A204.1 (cell line): ENCODE results near the gene CHRNA3.
"Not testable (repeated sequence)": the region's sequence is repeated elsewhere in the genome, so short reads cannot be mapped to it uniquely, and the experiment has no call there.

Source experiments
- FAIRE-seq: peaks from 2 replicates; lab custom pipeline; 2012; peaks lifted over from hg19 to GRCh38; lab: Jason Lieb, UNC

The CHRNA3 gene

DNA sequence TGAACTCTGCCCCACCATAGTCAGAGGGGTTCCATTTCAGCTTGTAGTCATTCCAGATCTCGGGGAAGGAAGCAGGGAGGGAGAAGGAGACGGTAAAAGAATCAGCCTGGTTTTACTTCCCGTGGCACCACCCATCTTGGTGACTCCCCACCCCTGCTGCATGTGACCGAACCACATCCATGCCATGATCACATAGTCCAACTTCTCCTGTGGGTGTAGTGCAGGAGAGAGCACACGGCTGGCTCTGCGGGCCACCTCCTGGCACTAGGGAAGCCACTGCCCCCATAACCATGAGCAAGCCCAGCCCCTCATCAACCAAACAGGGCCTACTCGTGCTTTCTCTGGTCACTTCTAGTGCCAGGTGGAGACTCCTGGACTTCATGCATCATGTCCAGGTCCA, 3.7 kb downstream of the CHRNA3 start:
- no peak for FAIRE-seq

DNA sequence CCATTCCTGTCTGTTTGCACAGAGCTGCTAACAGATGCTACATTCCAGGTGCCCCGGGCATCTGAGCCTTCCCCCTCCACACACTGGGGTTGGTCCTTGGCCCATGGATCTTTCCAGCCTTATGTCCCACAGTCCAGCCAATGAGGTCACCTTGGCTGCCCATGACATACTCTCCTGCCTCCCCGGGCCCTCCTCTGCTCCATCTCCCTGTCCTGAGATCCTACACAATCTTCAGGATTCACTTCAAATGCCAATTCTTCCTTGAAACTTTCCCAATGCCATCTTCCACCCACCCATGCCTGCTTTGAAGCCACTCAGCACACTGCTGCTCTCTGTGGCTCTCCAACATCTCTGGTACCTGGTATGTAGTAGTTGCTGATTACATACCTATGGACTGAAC, 4.3 kb downstream of the CHRNA3 start:
- no peak for FAIRE-seq

DNA sequence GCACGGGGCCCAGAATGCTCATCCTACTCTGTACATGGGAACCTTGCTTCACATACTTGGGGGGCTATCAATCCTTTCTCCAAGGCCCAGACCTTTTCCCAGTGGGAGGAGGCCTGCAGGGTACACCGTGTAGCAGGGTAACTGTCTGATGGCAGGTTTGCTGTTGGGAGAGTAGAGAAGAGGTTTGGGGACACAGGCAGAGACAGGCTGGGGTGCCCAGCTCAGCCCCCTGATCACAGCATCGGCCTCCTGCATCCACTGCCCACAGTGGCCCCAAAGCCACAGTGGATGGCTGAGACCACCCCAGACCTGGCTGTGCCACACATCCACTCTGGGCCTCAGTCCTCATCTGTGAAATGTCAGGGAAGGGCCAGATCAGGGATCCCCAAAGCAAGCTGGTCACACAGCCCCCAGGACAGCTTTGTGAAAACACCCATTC, 5.6 kb downstream of the CHRNA3 start:
- FAIRE-seq, result no peak

DNA sequence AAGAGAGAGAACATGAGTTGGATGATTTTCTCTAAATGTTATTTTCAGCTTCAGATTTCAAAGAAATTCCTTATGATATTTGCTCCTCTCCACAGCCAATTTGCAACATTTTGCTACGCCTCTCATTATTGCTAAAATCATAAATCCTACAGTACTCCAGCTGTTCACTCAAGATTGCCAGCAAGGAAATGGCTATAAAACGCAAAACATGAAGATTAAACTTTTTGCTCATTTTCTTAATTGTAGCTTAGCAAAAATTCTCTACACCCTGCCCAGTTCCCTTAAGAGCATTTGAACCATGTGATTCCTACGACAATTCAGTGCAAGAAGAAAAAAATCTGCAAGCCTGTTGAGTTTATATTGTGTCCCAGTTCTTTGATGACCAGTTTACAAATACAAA, 6.8 kb downstream of the CHRNA3 start:
- FAIRE-seq, result no peak

DNA sequence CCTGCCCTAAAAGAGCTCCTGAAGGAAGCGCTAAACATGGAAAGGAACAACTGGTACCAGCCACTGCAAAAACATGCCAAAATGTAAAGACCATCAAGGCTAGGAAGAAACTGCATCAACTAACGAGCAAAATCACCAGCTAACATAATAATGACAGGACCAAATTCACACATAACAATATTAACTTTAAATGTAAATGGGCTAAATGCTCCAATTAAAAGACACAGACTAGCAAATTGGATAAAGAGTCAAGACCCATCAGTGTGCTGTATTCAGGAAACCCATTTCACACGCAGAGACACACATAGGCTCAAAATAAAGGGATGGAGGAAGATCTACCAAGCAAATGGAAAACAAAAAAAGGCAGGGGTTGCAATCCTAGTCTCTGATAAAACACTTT, 11.2 kb downstream of the CHRNA3 start:
- FAIRE-seq, result not testable (repeated sequence)

DNA sequence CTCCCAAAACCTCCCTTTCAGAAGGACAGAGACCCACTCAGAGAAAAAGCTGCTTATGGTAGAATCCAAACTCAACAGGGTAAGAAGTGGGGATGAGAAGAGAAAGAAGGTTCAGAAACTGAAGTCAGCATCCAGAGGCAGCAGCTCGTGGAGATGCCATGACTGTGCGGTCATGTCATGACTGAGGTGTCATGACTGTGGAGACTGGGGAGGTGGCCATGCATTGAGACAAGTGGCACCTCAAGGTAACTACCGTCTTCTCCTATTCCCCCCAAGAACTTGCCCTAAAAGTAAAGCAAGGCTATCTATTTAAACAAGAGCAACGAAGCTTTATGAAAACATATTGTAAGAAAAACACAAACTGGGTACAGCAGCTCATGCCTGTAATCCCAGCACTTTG, 15.1 kb downstream of the CHRNA3 start:
- FAIRE-seq, result no peak

DNA sequence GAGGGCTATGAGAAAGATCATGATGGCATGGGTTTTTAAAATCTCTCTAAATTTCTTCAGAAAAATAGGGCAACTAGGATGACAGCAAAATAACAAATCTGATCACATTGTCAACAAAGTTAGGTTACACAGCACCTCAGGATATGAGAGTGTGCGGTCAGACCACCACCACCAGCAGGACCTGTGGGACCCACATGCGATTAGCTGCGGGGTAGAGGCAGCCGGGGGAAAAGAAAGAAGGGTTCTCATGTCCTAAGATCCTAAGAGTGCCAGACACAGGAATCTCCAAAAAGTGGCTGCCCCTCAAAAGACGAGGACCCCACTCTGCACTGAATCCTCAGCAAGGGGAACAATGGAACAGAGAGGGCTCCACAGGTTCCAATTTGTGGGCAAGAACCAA, 15.6 kb downstream of the CHRNA3 start:
- no peak for FAIRE-seq

DNA sequence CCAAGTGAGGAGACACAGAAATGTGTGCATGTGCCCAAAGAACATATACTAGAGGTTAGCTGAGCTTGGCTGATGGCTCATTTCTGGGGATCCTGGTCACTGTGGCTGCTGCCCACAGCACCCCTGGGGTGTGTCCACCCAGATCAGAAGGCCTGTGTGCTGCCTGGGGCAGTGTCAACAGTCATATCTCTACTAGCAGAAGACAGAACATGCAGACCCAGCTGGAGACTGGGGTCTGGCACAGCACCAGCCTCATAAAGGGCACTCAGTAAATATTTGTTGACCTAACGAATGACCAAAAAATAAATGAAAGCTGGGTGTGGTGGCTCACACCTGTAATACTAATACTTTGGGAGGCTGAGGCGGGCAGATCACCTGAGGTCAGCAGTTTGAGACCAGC, 16.4 kb downstream of the CHRNA3 start:
- no peak for FAIRE-seq

DNA sequence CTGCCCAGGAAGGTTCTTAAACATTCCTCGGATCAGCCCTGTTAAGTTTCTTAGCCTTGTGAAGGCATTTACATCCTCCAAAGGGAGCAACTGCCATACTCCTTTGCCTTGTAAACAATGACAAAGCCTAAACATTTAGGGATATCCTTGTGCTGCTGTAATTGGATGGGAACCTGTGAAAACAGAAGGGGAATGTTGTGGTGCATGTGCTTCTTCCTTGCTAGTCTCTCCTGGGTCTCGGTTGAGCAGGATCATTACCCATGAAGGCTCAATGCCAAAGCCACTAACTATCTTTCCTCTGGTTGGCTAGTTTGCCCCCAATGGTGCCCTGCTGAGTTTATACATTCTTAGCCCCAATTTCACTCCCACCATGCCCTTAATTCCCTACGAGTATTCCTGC, 17.3 kb downstream of the CHRNA3 start:
- FAIRE-seq, result no peak

DNA sequence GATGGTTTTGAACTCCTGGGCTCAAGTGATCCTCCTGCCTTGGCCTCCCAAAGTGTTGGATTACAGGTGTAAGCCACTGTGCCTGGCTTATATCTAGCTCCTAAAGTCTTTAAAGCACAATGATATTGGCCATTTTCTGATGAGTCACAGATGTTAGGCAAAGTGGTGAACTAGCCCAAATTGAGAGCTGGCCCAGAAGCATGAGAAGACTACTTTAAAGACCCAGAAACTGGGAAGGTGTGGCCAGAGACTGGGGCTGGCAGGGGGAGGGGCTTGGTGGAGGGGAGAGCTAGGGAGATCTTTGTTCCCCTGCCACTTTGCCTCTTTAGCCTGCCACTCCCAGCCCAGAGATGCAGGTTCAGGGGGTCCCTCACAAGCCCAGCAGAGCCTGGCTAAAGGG, 21.6 kb downstream of the CHRNA3 start:
- FAIRE-seq, result no peak

DNA sequence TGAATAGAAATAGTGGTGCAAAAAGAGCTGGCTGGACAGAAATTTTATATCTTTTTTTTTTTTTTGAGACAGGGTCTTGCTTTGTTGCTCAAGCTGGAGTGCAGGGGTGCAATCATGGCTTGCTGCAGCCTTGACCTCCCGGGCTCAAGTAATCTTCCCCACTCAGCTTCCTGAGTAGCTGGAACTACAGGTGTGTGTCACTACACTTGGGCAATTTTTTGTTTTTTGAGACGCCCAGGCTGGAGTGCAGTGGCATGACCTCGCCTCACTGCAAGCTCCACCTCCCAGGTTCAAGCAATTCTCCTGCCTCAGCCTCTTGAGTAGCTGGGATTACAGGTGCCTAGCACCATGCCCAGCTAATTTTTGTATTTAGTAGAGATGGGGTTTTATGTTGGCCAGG, 22.4 kb downstream of the CHRNA3 start:
- no peak for FAIRE-seq

DNA sequence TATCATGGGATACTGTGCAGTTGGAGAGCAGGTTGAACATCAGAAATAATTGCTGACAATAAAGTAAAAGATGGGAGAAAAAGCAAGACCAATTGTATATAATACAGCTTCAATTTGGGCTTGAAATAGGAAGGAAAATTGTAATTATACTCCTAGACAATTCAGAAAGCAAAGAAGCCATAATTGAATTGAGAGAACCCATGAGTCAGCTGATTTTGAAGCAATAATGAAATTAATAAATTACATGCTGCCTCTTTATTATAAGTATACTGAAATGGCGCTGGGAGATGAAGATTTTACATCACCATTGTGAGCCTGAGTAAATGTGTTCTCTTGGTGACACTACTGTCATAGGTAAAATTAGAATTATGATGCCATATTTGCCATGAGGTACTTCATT, 23.2 kb downstream of the CHRNA3 start:
- FAIRE-seq, result no peak

DNA sequence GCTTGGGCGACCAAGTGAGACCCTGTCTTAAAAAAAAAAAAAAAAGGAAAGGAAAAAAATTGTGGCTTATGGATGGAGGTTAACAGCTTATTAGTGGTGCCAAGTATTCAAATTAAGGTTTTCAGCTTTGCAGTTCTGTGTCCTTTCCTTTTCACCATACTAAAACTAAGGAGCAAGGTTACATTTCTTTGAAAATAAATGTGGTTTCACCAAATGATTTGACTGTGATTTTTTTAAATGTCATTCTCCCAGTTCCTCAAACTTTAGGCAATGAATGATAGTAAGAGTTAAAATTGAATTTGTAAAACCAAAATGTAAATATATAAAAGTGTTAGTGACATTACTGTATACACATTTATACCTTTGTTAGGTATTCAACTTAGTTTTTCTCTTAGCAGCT, 45.9 kb downstream of the CHRNA3 start:
- peak; percentile 9 for FAIRE-seq

DNA sequence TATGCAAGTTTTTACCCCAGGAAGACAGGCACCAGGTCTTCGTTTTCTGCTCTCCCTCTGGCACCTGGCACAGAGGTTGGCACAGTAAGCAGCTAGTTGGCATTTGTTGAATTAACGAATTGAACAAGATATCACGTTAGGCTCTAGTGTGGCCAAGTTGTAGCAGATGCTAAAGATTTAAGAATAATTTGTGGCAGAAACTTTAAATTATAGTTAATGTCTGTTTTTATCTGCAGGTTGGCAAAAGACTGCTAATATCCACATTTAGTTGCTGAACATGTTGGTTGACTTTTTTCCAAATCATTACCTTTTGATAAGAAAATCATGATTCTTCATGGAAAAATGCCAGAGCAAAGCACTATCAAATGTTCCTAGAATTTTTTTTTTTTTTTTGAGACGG, 47.4 kb downstream of the CHRNA3 start:
- no peak for FAIRE-seq

DNA sequence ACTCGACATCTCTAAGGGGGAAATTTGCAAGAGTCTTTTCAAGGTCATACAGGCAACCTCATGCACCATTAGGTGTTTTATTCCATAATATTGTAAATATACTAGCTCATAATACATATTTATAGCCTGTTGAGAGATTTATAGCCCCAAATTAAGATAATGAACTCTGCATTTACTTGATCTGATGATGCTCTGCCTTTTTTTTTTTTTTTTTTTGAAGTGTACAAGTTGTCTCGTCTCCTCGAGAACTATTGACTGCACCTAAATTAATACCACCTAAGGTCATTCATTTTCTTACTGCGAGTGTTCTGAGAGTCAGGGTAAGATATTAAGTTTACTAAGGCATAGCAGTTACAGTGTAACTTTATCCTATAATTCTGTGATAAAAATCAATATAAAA, 49.4 kb downstream of the CHRNA3 start:
- no peak for FAIRE-seq

DNA sequence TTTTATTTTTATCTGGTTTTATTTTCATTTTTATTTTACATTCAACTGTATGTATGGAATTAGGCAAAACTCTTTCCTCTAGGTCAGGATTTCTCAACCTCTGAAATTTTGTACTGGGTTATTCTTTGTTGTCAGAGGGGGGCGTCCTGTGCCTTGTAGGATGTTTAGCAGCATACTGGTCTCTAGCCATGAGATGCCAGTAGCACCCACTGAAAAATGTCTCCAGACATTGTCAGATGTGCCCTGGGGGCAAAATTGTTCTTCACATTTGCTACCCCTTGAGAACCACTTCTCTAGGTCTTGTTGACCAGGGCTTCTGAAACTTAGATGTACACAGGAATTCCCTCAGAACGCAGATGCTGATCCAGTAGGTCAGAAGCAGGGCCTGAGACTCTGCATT, 50.1 kb downstream of the CHRNA3 start:
- no peak for FAIRE-seq

DNA sequence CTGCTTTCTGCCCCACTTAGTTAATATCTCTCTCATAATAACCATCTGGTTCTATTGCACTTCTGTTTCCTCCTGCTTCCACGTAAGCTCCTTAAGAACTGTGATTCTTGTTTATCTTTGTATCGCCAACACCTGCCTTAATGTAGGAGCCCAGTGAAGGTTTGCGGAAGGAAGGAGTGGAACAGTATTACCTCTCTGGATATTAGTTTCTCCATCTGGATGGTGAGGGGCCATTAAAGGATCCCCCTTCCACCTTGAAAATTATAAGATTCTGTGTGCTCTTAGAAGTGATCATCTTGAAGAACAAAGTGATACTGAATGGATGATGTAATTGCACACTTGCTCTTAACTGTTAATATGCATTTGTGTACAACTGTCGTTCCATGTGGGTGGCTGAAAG, 53.3 kb downstream of the CHRNA3 start:
- FAIRE-seq, result no peak

DNA sequence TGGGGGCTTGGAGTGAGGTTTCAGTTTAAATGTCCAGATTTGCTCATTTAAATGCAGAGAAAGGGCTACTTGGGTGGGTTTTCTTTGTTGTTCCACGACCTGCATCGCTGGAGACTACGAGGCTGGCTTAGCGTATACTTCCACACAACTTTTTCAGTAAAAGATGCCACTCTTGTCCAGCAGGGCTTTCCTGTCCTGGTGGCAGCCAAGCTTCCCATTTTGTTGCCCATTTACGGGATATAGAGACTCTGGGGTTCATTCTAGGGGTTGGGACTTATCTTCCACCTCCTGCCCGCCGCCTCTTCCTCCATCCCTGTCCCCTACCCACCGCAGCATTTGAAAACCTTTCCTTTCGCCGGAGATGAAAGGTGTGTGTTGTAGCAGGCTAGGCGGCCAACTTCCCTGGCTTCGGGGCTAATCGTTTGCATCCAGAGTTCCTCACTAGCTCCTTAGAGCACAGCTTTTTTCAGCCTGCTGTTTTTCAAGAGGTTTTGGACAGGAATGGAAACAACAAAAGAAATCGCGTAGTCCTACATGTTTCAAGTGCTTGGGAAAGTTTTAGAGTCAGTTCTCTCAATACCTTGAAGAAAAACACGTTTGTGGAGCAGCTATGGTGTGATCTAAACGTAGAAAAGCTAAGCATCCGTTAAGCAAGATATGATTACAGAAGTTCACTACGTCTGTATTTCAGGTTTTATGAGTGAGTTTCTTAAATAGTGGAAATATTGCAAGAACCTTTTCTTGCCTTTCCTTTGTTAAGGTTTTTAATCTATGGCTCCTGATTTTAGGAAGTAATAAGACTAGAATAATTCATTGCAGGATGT, 54.6 kb downstream of the CHRNA3 start:
- FAIRE-seq, result no peak

DNA sequence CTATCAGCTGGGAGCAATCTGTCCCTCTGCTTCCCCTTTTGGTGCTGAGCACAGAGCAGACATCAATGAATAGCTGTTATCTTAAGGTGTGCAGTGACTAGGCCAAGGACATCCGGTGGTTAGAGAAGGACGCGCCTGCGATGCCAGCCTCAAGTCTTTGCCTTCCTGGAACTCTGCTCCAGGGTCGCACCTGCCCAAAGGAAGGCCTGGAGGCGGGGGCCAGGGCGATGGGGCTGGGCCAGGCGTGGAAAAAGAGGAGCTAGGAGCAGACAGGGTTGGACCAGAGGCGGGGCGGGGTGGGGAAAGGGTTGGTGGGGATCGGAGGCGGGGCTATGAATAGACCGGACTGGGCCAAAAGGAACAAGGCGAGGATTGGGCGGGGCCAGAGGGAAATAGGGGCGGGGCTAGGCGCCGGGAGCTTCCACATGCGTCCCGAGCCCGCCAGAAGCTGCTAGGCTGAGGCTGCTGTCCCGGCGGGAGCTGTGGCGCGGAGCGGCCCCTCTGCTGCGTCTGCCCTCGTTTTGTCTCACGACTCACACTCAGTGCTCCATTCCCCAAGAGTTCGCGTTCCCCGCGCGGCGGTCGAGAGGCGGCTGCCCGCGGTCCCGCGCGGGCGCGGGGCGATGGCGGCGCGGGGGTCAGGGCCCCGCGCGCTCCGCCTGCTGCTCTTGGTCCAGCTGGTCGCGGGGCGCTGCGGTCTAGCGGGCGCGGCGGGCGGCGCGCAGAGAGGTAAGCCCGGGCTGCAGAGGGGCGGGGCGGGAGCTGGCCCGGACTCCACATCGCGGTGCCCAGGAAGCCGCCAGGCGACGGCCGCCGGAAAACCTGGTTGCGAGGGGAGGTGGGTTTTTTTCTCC, 55.5 kb downstream of the CHRNA3 start, which contains the start of gene CHRNA5:
Gene CHRNA5 (plus strand): TSS at position 424 of the 854 bp plus-strand sequence. CDS start 200 bp downstream, at position 624.
- no peak for FAIRE-seq

DNA sequence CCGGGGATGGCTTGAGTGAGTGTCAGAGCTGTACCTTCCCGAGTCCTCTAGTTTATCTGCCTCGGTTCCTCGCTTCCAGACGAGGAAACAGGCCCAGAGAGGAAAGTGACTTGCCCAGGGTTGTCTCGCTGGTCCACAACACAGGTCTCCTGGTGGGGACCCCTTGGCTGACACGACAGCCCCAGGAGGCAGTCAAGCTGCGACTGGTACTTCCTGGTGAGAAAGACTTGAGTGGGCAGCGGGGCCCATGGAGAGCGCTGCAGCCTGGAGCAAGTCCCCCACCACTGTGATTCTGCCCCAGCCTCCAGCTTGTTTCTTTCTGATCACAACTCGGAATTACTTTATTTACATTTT, 56.1 kb downstream of the CHRNA3 start:
- FAIRE-seq, result no peak

DNA sequence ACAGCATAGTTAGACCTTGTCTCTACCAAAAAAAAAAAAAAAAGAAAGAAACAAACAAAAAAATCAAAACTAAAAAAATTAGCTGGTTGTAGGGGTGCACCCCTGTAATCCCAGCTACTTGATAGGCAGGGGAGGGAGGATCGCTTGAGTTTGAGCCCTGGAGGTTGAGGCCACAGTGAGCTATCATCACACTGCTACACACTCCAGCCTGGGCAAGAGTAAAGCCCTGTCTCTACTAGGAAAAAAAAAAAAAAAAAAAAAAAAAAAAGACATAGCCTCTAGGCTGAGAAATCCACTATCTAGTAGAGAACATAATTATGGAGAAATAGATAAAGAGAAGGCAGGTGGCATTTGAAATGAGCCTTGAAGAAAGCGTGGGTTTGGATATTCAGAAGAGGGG, 57.7 kb downstream of the CHRNA3 start:
- no peak for FAIRE-seq

DNA sequence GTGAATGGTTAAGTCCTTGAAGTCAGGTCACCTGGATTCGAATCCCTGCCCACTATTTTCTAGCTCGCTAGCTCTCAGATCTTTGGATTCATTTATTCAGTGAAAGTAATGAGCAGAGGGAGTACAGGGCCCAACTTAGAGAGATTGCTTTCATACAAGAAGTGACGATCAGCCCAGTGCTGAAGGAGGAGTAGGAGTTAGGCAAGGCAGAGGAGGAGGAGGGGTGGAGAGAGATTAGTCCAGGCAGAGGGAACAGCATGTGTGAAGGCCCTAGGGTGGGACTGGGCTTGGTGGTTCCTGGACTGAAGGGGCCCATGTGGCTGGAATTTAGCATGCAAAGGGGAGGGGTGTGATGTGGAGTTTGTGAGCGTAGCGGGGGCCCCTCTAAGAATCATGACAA, 59.3 kb downstream of the CHRNA3 start:
- no peak for FAIRE-seq

DNA sequence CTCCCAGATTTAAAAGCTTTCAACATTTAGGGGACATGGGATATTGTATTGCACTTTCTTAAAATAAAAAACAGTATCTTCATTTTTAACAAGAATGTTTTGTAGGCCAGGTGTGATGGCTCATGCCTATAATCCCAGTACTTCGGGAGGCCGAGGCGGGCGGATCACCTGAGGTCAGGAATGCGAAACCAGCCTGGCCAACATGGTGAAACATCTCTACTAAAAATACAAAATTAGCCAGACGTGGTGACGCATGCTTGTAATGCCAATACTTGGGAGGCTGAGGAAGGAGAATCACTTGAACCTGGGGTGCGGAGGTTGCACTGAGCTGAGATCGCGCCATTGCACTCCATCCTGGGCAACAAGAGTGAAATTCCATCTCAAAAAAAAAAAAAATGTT, 60.6 kb downstream of the CHRNA3 start:
- not testable (repeated sequence) for FAIRE-seq

DNA sequence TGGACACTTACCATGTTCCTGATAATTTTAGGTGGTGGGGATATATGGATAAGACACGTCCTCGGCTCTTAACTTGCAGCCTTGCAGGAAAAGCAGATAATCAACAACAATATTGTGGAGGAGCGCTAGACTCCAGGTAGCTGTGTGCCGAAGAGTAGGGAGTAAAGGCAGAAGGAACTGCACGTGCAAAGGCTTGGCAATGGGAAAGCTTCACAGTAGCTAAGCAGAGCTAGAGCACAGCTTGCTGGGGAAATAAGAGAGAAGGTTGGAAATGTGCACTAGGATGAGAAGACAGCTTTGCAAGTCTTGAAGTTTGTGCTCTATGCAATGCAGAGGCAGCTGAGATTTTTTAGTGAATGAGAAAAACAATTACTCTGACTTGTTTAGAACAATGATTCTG, 68.2 kb downstream of the CHRNA3 start:
- FAIRE-seq, result no peak
